ENCODE results near the gene GALNS. TPM values are rescaled to one million over a fixed set of nuclear protein-coding genes. Genes with fewer than 3 reads are reported as not detected.

The GALNS gene
- total and polyA plus RNA-seq, 12 donors = 12.6 to 63.1 (median 36.2) TPM

- H3K27me3 ChIP-seq = no peaks in the 10 kb centered on the region
- no peak overlapping the region for H3K27ac ChIP-seq
- DNase-seq = no peak
- H3K36me3 ChIP-seq (replicated peaks in 1 of 2) = no peaks in the 10 kb centered on the region
- H3K4me3 ChIP-seq = no peak overlapping the region
- H3K4me1 ChIP-seq (replicated peaks in 1 of 2) = peaks cover 0 to 2% of the 10 kb centered on the region in 2 donors
- TF ChIP-seq POLR2A (IDR thresholded peaks at IDR 0.05) (no peak), CTCF (IDR thresholded peaks at IDR 0.05) (no peak)
- intact Hi-C loops (cut with DNase I) = no loop called here
- no peaks in the 10 kb centered on the region for H3K9me3 ChIP-seq (replicated peaks in 1 of 3)
Observed at GRCh38 chr16:88798772-88799455, 57.8 kb downstream of the GALNS start.

- peaks cover 6% of the 10 kb centered on the region for H3K27me3 ChIP-seq
- WGBS, 4 donors = 77 to 98% (median 94%) methylated on average over 4 of the region's 4 CpGs
- intact Hi-C loops (cut with DNase I) = no loop called here
Observed at GRCh38 chr16:88798073-88798472, 58.7 kb downstream of the GALNS start.

GRCh38 chr16:88796278-88796677 is 60.5 kb downstream of the GALNS start:
- Histone ChIP-seq H3K36me3 (replicated peaks in 1 of 2) (no peaks in the 10 kb centered on the region), H3K4me1 (replicated peaks in 1 of 2) (no peaks in the 10 kb centered on the region), H3K27ac (no peak overlapping the region), H3K9me3 (replicated peaks in 1 of 3) (no peaks in the 10 kb centered on the region), H3K27me3 (peaks cover 11% of the 10 kb centered on the region), H3K4me3 (no peak overlapping the region)
- DNase-seq = no peak
- WGBS, 4 donors = 70 to 82% (median 80%) methylated on average over 1 to 4 of the region's 4 CpGs
- no peak for TF ChIP-seq POLR2A (IDR thresholded peaks at IDR 0.05)
- no peak for TF ChIP-seq CTCF (IDR thresholded peaks at IDR 0.05)
- intact Hi-C loops (cut with DNase I) = no loop called here

More at GRCh38 chr16:88798073-88798472, 58.7 kb downstream of the GALNS start:
- no peaks in the 10 kb centered on the region for H3K36me3 ChIP-seq (replicated peaks in 1 of 2)
- TF ChIP-seq POLR2A (IDR thresholded peaks at IDR 0.05) (no peak), CTCF (IDR thresholded peaks at IDR 0.05) (no peak)
- DNase-seq = no peak
- H3K27ac ChIP-seq = no peak overlapping the region
- H3K4me3 ChIP-seq = no peak overlapping the region
- no peaks in the 10 kb centered on the region for H3K9me3 ChIP-seq (replicated peaks in 1 of 3)
- H3K4me1 ChIP-seq (replicated peaks in 1 of 2) = no peaks in the 10 kb centered on the region

GRCh38 chr16:88793251-88793954 is 63.3 kb downstream of the GALNS start:
- no peaks in the 10 kb centered on the region for H3K36me3 ChIP-seq (replicated peaks in 1 of 2)
- DNase-seq = no peak
- intact Hi-C loops (cut with DNase I) = no loop called here
- 56 to 63% (median 61%) methylated on average over 24 to 35 of the region's 35 CpGs for WGBS, 4 donors
- peaks cover 11% of the 10 kb centered on the region for H3K27me3 ChIP-seq
- no peak overlapping the region for H3K27ac ChIP-seq
- H3K9me3 ChIP-seq (replicated peaks in 1 of 3) = no peaks in the 10 kb centered on the region
- TF ChIP-seq POLR2A (IDR thresholded peaks at IDR 0.05) (no peak), CTCF (IDR thresholded peaks at IDR 0.05) (no peak)
- H3K4me3 ChIP-seq = no peak overlapping the region
- no peaks in the 10 kb centered on the region for H3K4me1 ChIP-seq (replicated peaks in 1 of 2)

Data from adrenal gland (tissue), 12 donors.